K562 (cell line): Measurements from ENCODE around the gene YJU2. TPM values are rescaled to one million over a fixed set of nuclear protein-coding genes. Genes with fewer than 3 reads are reported as not detected.

Source experiments
- ARHGAP35 ChIP-seq: fragments of 450-650 bp; IDR thresholded peaks from 2 replicates; pipeline ENCODE4 v1.6.1; 2018; ENCODE audit not compliant: partially characterized antibody
- CBFA2T2 ChIP-seq: fragments of 450-650 bp; conservative IDR thresholded peaks from 2 replicates; pipeline ENCODE4 v1.6.1; 2017; ENCODE audit warnings: mild to moderate bottlenecking
- CBX2 ChIP-seq: fragments of 200-600 bp; sonication (generic); IDR thresholded peaks from one replicate; pipeline ENCODE4 v1.6.1; 2012; ENCODE audit warnings: mild to moderate bottlenecking, low read length, inconsistent platforms; ENCODE audit not compliant: insufficient read depth, poor library complexity, severe bottlenecking
- CREB1 ChIP-seq, 2 experiments: sonication (generic) in 1 of 2; formaldehyde crosslinking in 1 of 2; IDR thresholded peaks; 2 replicates each; pipeline versions ENCODE4 v1.6.1 to v1.8.0; 2012 to 2022; ENCODE audit warnings: inconsistent platforms in 1 of 2, mild to moderate bottlenecking in 1 of 2, missing genetic modification reagents in 1 of 2, moderate library complexity in 1 of 2
- CREB3L1 ChIP-seq: fragments of 450-650 bp; IDR thresholded peaks from 2 replicates; pipeline ENCODE4 v1.6.1; 2014; ENCODE audit warnings: low read depth, mild to moderate bottlenecking, moderate library complexity, borderline replicate concordance
- DNMT1 ChIP-seq: fragments of 450-650 bp; IDR thresholded peaks from 2 replicates; pipeline ENCODE4 v1.6.1; 2016; ENCODE audit warnings: antibody characterized with exemption, mild to moderate bottlenecking
- GTF2A2 ChIP-seq: IDR thresholded peaks from 2 replicates; pipeline ENCODE4 v1.6.1; 2016; ENCODE audit warnings: mild to moderate bottlenecking, missing genetic modification characterization, missing compliant biosample characterization
- JUN ChIP-seq, 2 experiments: sonication (generic) in 1 of 2; formaldehyde crosslinking in 1 of 2; IDR thresholded peaks; 2 replicates each; pipeline versions ENCODE4 v1.6.1 to v1.8.0; 2012 to 2022; ENCODE audit warnings: borderline replicate concordance in 2 of 2, mild to moderate bottlenecking in 2 of 2, improper control_type of control experiment in 1 of 2, low read depth in 1 of 2, low read length in 1 of 2, missing genetic modification reagents in 1 of 2
- KLF13 ChIP-seq: fragments of 450-650 bp; IDR thresholded peaks from 2 replicates; pipeline ENCODE4 v1.6.1; 2016; ENCODE audit warnings: missing genetic modification characterization, low read depth, mild to moderate bottlenecking, missing compliant biosample characterization, moderate library complexity, borderline replicate concordance
- L3MBTL2 ChIP-seq: fragments of 450-650 bp; IDR thresholded peaks from 2 replicates; pipeline ENCODE4 v1.6.1; 2016; ENCODE audit warnings: mild to moderate bottlenecking, moderate library complexity
- LARP7 ChIP-seq: fragments of 450-650 bp; IDR thresholded peaks from 2 replicates; pipeline ENCODE4 v1.6.1; 2016
- NRF1 ChIP-seq, 2 experiments: fragments of 450-650 bp; IDR thresholded peaks in 1 of 2; conservative IDR thresholded peaks in 1 of 2; 2 replicates each; pipeline ENCODE4 v1.6.1; 2014; ENCODE audit warnings: mild to moderate bottlenecking in 2 of 2
- PML ChIP-seq: IDR thresholded peaks from 2 replicates; pipeline ENCODE4 v1.6.1; 2012; ENCODE audit warnings: low read length, inconsistent platforms
- RFX7 ChIP-seq: fragments of 250-450 bp; sonication (Bioruptor Pico); IDR thresholded peaks from 2 replicates; pipeline ENCODE4 v1.5.1; 2021; ENCODE audit warnings: mild to moderate bottlenecking
- SIN3B ChIP-seq: fragments of 450-650 bp; IDR thresholded peaks from 2 replicates; pipeline ENCODE4 v1.6.1; 2017; ENCODE audit warnings: low read depth, mild to moderate bottlenecking, moderate library complexity
- SMARCC2 ChIP-seq: fragments of 450-650 bp; IDR thresholded peaks from 2 replicates; pipeline ENCODE4 v1.6.1; 2017; ENCODE audit warnings: antibody characterized with exemption, moderate library complexity, mild to moderate bottlenecking, low read depth
- TAL1 ChIP-seq: fragments of 450-650 bp; IDR thresholded peaks from 2 replicates; pipeline ENCODE4 v1.6.1; 2016; ENCODE audit warnings: mild to moderate bottlenecking
- TEAD2 ChIP-seq: fragments of 450-650 bp; IDR thresholded peaks from 2 replicates; pipeline ENCODE4 v1.6.1; 2016; ENCODE audit warnings: missing genetic modification characterization, control low read depth, missing compliant biosample characterization
- ZNF586 ChIP-seq: fragments of 450-650 bp; formaldehyde crosslinking; conservative IDR thresholded peaks from 2 replicates; pipeline ENCODE4 v1.4.0; 2020; ENCODE audit warnings: mild to moderate bottlenecking, moderate library complexity
- ZNF778 ChIP-seq: fragments of 450-650 bp; formaldehyde crosslinking; IDR thresholded peaks from 2 replicates; pipeline ENCODE4 v1.4.0; 2020; ENCODE audit warnings: mild to moderate bottlenecking, moderate library complexity
- ZSCAN32 ChIP-seq: fragments of 450-650 bp; formaldehyde crosslinking; IDR thresholded peaks from 2 replicates; pipeline ENCODE4 v1.4.0; 2020; ENCODE audit warnings: mild to moderate bottlenecking, moderate library complexity
- polyA plus RNA-seq, 8 experiments: library from polyadenylated mRNA; depleted of rRNA in 4 of 8; stranded (reverse) in 5 of 8; unstranded in 3 of 8; fragments of >200 nt; fragmentation: Nextera tagmentation in 2 of 8; fragmentation: Illumina TruSeq in 1 of 8; extraction: Ambion mirVana in 2 of 8; extraction: Trizol in 1 of 8; gene quantifications; 2 replicates each; pipeline versions ENCODE4 v1.2.1 to v1.2.3, GENCODE V29; 2011 to 2014; ENCODE audit warnings: inconsistent platforms in 1 of 8, missing spikeins in 1 of 8
- total RNA-seq, 7 experiments: library from RNA; depleted of rRNA in 6 of 7; stranded (reverse); fragments of >200 nt in 6 of 7; fragmentation: Illumina TruSeq in 2 of 7; extraction: Trizol in 2 of 7; gene quantifications; 2 replicates each; pipeline versions ENCODE4 v1.2.1 to v1.2.3, GENCODE V29; 2011 to 2021; ENCODE audit warnings: low replicate concordance in 1 of 7
- TF ChIP-seq, protein P1 (sequence below): fragments of 250-450 bp; sonication (Bioruptor Pico); IDR thresholded peaks from 2 replicates; pipeline ENCODE4 v1.4.0; 2020

Gene YJU2
- total and polyA plus RNA-seq, 9 of the 15 experiments (the other 6 are each of a cell fraction or from before 2014, with no cell fraction given) = 0.41 to 34.9 (median 19.3) TPM

DNA sequence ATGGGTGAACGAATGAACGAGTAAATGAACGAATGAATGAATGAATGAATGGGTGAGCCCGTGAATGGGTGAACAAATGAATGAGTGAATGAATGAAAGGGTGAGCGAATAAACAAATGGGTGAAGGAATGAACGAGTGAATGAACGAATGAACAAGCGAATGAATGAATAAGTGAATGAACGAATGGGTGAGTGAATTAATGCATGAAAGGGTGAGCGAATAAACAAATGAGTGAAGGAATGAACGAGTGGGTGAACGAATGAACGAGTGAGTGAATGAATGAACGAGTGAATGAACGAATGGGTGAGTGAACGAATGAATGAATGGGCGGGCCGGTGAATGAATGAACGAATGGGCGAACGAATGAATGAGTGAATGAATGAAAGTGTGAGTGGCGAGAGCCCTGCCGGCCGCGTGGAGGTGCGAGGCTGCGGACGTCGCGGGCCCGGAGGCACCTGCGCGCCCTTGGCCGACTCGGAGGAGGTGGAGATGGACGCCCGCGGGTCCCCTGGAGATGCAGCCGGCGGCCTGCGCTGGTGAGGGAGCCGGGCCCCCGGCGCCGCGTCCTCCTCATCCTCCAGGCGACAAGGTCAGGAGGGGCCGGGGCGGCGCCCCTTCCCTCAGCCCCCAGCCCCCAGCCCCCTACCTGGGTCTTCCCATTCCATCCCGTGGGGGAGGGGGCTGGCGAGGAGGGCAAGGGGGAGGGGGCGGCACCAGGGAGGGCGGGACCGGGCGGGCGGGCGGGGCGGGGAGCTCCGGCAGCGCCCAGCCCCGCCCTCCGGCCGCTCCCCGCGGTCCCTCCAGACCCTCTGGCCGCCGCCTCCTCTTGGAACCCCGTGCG, 49.0 kb upstream of the YJU2 start (continued):
- TF ChIP-seq, protein P1, sequence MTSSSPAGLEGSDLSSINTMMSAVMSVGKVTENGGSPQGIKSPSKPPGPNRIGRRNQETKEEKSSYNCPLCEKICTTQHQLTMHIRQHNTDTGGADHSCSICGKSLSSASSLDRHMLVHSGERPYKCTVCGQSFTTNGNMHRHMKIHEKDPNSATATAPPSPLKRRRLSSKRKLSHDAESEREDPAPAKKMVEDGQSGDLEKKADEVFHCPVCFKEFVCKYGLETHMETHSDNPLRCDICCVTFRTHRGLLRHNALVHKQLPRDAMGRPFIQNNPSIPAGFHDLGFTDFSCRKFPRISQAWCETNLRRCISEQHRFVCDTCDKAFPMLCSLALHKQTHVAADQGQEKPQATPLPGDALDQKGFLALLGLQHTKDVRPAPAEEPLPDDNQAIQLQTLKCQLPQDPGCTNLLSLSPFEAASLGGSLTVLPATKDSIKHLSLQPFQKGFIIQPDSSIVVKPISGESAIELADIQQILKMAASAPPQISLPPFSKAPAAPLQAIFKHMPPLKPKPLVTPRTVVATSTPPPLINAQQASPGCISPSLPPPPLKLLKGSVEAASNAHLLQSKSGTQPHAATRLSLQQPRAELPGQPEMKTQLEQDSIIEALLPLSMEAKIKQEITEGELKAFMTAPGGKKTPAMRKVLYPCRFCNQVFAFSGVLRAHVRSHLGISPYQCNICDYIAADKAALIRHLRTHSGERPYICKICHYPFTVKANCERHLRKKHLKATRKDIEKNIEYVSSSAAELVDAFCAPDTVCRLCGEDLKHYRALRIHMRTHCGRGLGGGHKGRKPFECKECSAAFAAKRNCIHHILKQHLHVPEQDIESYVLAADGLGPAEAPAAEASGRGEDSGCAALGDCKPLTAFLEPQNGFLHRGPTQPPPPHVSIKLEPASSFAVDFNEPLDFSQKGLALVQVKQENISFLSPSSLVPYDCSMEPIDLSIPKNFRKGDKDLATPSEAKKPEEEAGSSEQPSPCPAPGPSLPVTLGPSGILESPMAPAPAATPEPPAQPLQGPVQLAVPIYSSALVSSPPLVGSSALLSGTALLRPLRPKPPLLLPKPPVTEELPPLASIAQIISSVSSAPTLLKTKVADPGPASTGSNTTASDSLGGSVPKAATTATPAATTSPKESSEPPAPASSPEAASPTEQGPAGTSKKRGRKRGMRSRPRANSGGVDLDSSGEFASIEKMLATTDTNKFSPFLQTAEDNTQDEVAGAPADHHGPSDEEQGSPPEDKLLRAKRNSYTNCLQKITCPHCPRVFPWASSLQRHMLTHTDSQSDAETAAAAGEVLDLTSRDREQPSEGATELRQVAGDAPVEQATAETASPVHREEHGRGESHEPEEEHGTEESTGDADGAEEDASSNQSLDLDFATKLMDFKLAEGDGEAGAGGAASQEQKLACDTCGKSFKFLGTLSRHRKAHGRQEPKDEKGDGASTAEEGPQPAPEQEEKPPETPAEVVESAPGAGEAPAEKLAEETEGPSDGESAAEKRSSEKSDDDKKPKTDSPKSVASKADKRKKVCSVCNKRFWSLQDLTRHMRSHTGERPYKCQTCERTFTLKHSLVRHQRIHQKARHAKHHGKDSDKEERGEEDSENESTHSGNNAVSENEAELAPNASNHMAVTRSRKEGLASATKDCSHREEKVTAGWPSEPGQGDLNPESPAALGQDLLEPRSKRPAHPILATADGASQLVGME = no peak
- TF ChIP-seq ZNF778 (CRISPR knock-in tag) (no peak), TEAD2 (tag) (no peak), TAL1 (no peak), ARHGAP35 (peak; percentile 83), KLF13 (tag) (no peak), GTF2A2 (tag) (no peak), SIN3B (no peak), CBX2 (no peak), L3MBTL2 (peak; percentile 91), PML (no peak), ZSCAN32 (no peak), CBFA2T2 (no peak), RFX7 (no peak), DNMT1 (no peak), LARP7 (0 out of 2 replicates have a peak, but pooled peaks have one; percentile 68), ZNF586 (CRISPR knock-in tag) (no peak), CREB1 (IDR thresholded peaks at IDR 0.05) (no peak), CREB1 (CRISPR knock-in tag; IDR thresholded peaks at IDR 0.05) (0 out of 2 replicates have a peak, but pooled peaks have one; percentile 36), NRF1 (conservative IDR thresholded peaks at IDR 0.05 in 1 of 2, IDR thresholded peaks at IDR 0.05 in 1 of 2) (0 out of 4 replicates have a peak, but pooled peaks of 1 of the 2 experiments have one; percentile 27), JUN (IDR thresholded peaks at IDR 0.05; ENCODE audit: borderline replicate concordance, low read depth, low read length) (no peak), JUN (CRISPR knock-in tag; IDR thresholded peaks at IDR 0.05; ENCODE audit: borderline replicate concordance) (no peak), SMARCC2 (no peak), CREB3L1 (no peak)
